Right lobe of liver (tissue), 6 donors: ENCODE data around the gene TAF12. TPM values are rescaled to one million over a fixed set of nuclear protein-coding genes. Genes with fewer than 3 reads are reported as not detected.

Experiments
- ATAC-seq, 4 donors: fragments of 200-7000 bp; cut with Tn5 transposase; one replicate each; pipeline ENCODE4 v1.9.1; 2020; ENCODE audit warnings: mild to moderate bottlenecking in 4 of 4, moderate library complexity in 4 of 4
- DNase-seq, 3 donors: peaks; one replicate each; pipeline ENCODE4 v3.0.0-alpha.2; 2020
- H3K27ac ChIP-seq, 3 donors: fragments of 200-600 bp; one replicate each; pipeline ENCODE4 v1.8.0; 2022
- H3K27me3 ChIP-seq, 2 donors: fragments of 200-600 bp; one replicate each; pipeline ENCODE4 v1.8.0; 2022
- H3K36me3 ChIP-seq, 4 donors: fragments of 200-600 bp; sonication (generic) in 1 of 4; one replicate each; pipeline versions ENCODE4 v1.5.1 to v1.8.0; 2017 to 2022; ENCODE audit warnings: control low read depth in 1 of 4
- H3K4me1 ChIP-seq, 4 donors: fragments of 200-600 bp; sonication (generic) in 1 of 4; one replicate each; pipeline versions ENCODE4 v1.5.1 to v1.8.0; 2017 to 2022; ENCODE audit warnings: control low read depth in 1 of 4
- H3K4me3 ChIP-seq, 3 donors: fragments of 200-600 bp; one replicate each; pipeline ENCODE4 v1.8.0; 2022
- H3K9me3 ChIP-seq, 4 donors: fragments of 200-600 bp; sonication (generic) in 1 of 4; one replicate each; pipeline versions ENCODE4 v1.5.1 to v1.8.0; 2017 to 2022; ENCODE audit warnings: control low read depth in 1 of 4
- CTCF ChIP-seq, 4 donors: fragments of 200-600 bp in 3 of 4; fragments of 450-650 bp in 1 of 4; IDR thresholded peaks; one replicate each; pipeline versions ENCODE4 v1.5.1 to v1.8.0; 2016 to 2022; ENCODE audit warnings: antibody characterized with exemption in 4 of 4, mild to moderate bottlenecking in 2 of 4
- POLR2A ChIP-seq: fragments of 450-650 bp; IDR thresholded peaks from one replicate; pipeline ENCODE4 v1.6.1; 2017; ENCODE audit warnings: antibody characterized with exemption, mild to moderate bottlenecking
- WGBS: methylation state at CpG from one replicate; pipeline ENCODE4 v1.1.6; 2018; ENCODE audit warnings: low coverage, low lambda C conversion rate; ENCODE audit not compliant: insufficient coverage; ENCODE audit errors: missing lambda C conversion rate; 5-methylcytosine and 5-hydroxymethylcytosine counted together
- intact Hi-C, 2 donors: fragments of 100-400 bp; cut with DNase I; formaldehyde crosslinking; loops; one replicate each; pipeline versions ENCODE4 v1.11.2 to v1.14.1; 2022
- total RNA-seq, 6 experiments: library from RNA; depleted of rRNA in 2 of 6; stranded (reverse); fragments of >200 nt in 2 of 6; fragmentation: NEBNext Ultra II Directional in 3 of 6; extraction: Animal tissue kit (Norgen Biotek cat#: 25700) in 3 of 6; gene quantifications; one replicate each; pipeline versions ENCODE4 v1.1.0 to v1.2.4, GENCODE V29; 2016 to 2023
- donor health status: DM: no; HTN: yes; CAD: no.
- donor health status: DM: no; HTN: no; CAD: no.
- donor health status: DM: no; HTN: no; CAD: no.
- donor health status: DM: no; HTN: yes; CAD: no.
- donor health status: DM: no; HTN: yes; CAD: no.

The TAF12 gene
- total RNA-seq, 6 experiments from 2014 or later = 7.8 to 12.0 (median 10.3) TPM

DNA sequence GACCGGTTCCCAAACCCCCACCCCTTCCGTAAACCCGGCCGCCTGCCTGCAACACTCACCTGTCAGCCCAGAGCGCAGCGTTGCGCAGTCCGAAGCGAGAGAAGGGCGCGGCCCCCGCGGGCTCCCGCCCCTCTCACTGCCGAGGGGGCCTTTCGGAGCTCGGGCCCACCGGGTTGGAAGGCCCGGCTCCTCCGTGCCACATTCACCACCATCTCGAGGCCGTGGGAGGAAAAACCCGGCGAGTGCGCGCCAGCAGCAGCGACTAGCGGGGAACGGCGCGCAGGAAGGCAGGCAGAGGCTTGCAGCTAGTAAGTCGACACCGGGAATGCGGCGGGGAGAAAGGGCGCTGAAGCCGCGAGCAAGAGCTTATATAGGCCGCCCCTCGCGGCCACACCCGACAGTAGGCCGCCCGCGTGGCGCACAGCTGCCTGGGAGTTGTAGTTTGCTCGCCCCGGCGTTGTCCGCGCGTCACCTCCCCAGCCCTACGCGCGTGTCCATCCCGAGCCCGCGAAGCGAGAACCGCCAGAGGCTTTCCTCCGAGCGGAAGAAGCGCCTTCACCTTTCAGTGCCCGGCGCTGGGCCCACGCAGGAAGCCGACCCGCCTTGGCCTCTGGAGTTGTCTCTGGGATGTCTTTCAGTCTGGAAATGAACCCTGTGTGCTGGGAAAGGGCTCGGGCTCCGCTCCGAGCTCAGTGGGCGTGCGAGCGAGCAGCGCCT lies 61.2 kb downstream of the TAF12 start:
- ATAC-seq = peak; percentile 97 to 99 (median 98)
- DNase-seq = peak; percentile 97 to 98 (median 98)
- peak overlapping the region; percentile 67 to 75 (median 73) for H3K4me3 ChIP-seq
- H3K27me3 ChIP-seq = no peaks in the 10 kb centered on the region
- intact Hi-C loops = no loop called here
- peaks cover 0 to 18% (median 7%) of the 10 kb centered on the region in 4 donors for H3K4me1 ChIP-seq
- no peaks in the 10 kb centered on the region for H3K9me3 ChIP-seq
- TF ChIP-seq CTCF (IDR thresholded peaks at IDR 0.05) = peak in 1 of 4 donors; percentile 14
- TF ChIP-seq POLR2A = peak; percentile 93
- peak overlapping the region; percentile 42 to 83 (median 77) for H3K27ac ChIP-seq
- WGBS = 0% methylated on average over 22 of the region's 75 CpGs
- H3K36me3 ChIP-seq = peaks cover 0 to 29% (median 15%) of the 10 kb centered on the region in 4 donors

GRCh38 chr1:28580722-28581530 lies 61.9 kb downstream of the TAF12 start:
- TF ChIP-seq CTCF (IDR thresholded peaks at IDR 0.05) (peak in 2 of 4 donors; percentile 8 to 16), POLR2A (no peak)
- 3% methylated on average over 24 of the region's 26 CpGs for WGBS
- ATAC-seq (peak; percentile 25 to 41 (median 29)), DNase-seq (peak in 1 of 3 donors; percentile 27)
- no peaks in the 10 kb centered on the region for H3K27me3 ChIP-seq
- H3K4me3 ChIP-seq = peak overlapping the region; percentile 67 to 75 (median 73)
- peaks cover 0 to 29% (median 15%) of the 10 kb centered on the region in 4 donors for H3K36me3 ChIP-seq
- H3K9me3 ChIP-seq = no peaks in the 10 kb centered on the region
- peak overlapping the region; percentile 42 to 83 (median 77) for H3K27ac ChIP-seq
- intact Hi-C loops = no loop called here
- peaks cover 0 to 18% (median 7%) of the 10 kb centered on the region in 4 donors for H3K4me1 ChIP-seq

DNA sequence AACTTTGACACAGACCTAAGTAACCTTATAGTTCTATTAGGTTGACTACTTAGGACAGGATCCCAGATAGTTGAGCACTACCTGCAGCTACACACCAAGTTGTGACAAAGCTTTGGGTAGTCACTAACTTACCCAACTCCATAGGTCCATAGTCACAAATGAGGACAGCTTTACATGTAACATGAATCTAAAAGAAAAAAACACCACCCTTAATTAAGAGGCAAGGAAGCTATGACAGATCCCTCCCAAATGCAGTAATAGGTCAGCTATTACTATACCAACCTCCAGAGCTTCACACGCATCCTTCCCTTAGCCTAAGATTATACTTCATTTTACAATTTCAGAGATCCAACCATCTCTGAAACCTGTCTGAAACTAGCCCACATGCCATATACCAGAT lies 63.5 kb downstream of the TAF12 start:
- H3K27me3 ChIP-seq = no peaks in the 10 kb centered on the region
- intact Hi-C loops = no loop called here
- no peak overlapping the region for H3K27ac ChIP-seq
- H3K9me3 ChIP-seq = no peaks in the 10 kb centered on the region
- peaks cover 0 to 38% (median 17%) of the 10 kb centered on the region in 4 donors for H3K36me3 ChIP-seq
- TF ChIP-seq CTCF (IDR thresholded peaks at IDR 0.05) = no peak
- no peak for TF ChIP-seq POLR2A
- H3K4me1 ChIP-seq = peaks cover 0 to 18% (median 7%) of the 10 kb centered on the region in 4 donors
- WGBS = 92% methylated on average over 1 of the region's 1 CpG
- ATAC-seq = no peak
- DNase-seq = no peak
- H3K4me3 ChIP-seq = no peak overlapping the region

DNA sequence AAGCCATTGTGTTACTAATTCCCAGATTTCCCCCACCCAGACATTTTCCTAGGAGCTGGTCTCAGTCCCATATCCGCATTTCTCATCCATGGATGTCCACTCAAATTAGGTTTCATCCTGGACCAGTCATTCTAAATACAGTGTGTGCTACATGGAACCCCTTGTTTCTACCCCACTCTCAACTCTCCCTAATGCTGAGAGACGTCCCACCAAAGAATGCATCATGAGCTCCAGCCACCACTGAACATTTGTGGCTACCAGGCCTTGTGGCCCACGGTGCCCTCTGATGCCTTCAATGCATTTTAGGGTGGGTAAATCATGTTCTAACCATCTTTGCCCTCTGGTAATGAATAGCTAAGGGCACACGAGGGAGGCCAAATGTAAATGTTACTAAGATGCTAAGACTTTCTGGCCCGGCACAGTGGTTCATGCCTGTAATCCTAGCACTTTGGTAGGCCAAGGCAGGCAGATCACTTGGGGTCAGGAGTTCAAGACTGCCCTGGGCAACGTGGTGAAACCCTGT lies 64.1 kb downstream of the TAF12 start:
- intact Hi-C loops = no loop called here
- Histone ChIP-seq H3K9me3 (no peaks in the 10 kb centered on the region), H3K27ac (no peak overlapping the region), H3K36me3 (peaks cover 0 to 40% (median 17%) of the 10 kb centered on the region in 4 donors), H3K4me3 (no peak overlapping the region), H3K4me1 (peaks cover 0 to 18% (median 7%) of the 10 kb centered on the region in 4 donors), H3K27me3 (no peaks in the 10 kb centered on the region)
- TF ChIP-seq CTCF (IDR thresholded peaks at IDR 0.05) (no peak), POLR2A (no peak)
- 68% methylated on average over 4 of the region's 6 CpGs for WGBS
- DNase-seq (no peak), ATAC-seq (no peak)
